Fibroblast of gingiva (primary cell): ENCODE results near the gene ITPKB.

ENCODE experiments used
- DNase-seq: peaks from one replicate; pipeline ENCODE4 v3.0.0-alpha.2; 2011; ENCODE audit warnings: low read depth

The ITPKB gene

GRCh38 chr1:226637147-226637935 is 101.7 kb downstream of the ITPKB start:
- DNase-seq: peak; percentile 49

GRCh38 chr1:226636847-226637096 is 102.3 kb downstream of the ITPKB start:
- DNase-seq: no peak

GRCh38 chr1:226635456-226635941 is 103.6 kb downstream of the ITPKB start:
- no peak for DNase-seq

- no peak for DNase-seq
These were observed 104.4 kb downstream of the ITPKB start for GRCh38 chr1:226634611-226635246.

GRCh38 chr1:226634166-226634588 is 104.9 kb downstream of the ITPKB start:
- DNase-seq: peak; percentile 51

- no peak for DNase-seq
These were observed 105.4 kb downstream of the ITPKB start for GRCh38 chr1:226633541-226634165.

GRCh38 chr1:226632922-226633351 is 106.1 kb downstream of the ITPKB start:
- no peak for DNase-seq

- peak; percentile 39 for DNase-seq
These were observed 106.8 kb downstream of the ITPKB start for GRCh38 chr1:226632169-226632879.

GRCh38 chr1:226631229-226632000 is 107.7 kb downstream of the ITPKB start:
- no peak for DNase-seq

- no peak for DNase-seq
These were observed 108.5 kb downstream of the ITPKB start for GRCh38 chr1:226630592-226630991.

- no peak for DNase-seq
These were observed 109.1 kb downstream of the ITPKB start for GRCh38 chr1:226629896-226630550.

GRCh38 chr1:226629210-226629895 is 109.7 kb downstream of the ITPKB start:
- DNase-seq: no peak

GRCh38 chr1:226628612-226629155 is 110.4 kb downstream of the ITPKB start:
- DNase-seq: no peak

GRCh38 chr1:226627924-226628611 is 111.0 kb downstream of the ITPKB start:
- no peak for DNase-seq

- no peak for DNase-seq
These were observed 111.9 kb downstream of the ITPKB start for GRCh38 chr1:226627050-226627755.

GRCh38 chr1:226626577-226626956 is 112.5 kb downstream of the ITPKB start:
- peak; percentile 61 for DNase-seq

- DNase-seq: no peak
These were observed 113.1 kb downstream of the ITPKB start for GRCh38 chr1:226625832-226626576.

GRCh38 chr1:226625326-226625725 is 113.8 kb downstream of the ITPKB start:
- no peak for DNase-seq
